Esophagus muscularis mucosa (tissue), 4 donors: Measurements from ENCODE around the gene ACTL10.

Experiments used
- CTCF ChIP-seq, 3 experiments: fragments of 200-600 bp in 2 of 3; fragments of 450-650 bp in 1 of 3; sonication (generic) in 2 of 3; IDR thresholded peaks; one replicate each; pipeline ENCODE4 v1.5.1; 2017 to 2019; ENCODE audit warnings: antibody characterized with exemption in 3 of 3, mild to moderate bottlenecking in 2 of 3, moderate library complexity in 1 of 3
- EP300 ChIP-seq: sonication (generic); formaldehyde crosslinking; IDR thresholded peaks from one replicate; pipeline ENCODE4 v1.6.1; 2017; ENCODE audit warnings: antibody characterized with exemption
- POLR2A ChIP-seq: fragments of 450-650 bp; IDR thresholded peaks from one replicate; pipeline ENCODE4 v1.6.1; 2017; ENCODE audit warnings: antibody characterized with exemption, moderate library complexity, mild to moderate bottlenecking, low read depth
- POLR2AphosphoS5 ChIP-seq, 2 donors: sonication (generic); formaldehyde crosslinking; IDR thresholded peaks; one replicate each; pipeline ENCODE4 v1.6.1; 2017; ENCODE audit warnings: antibody characterized with exemption in 2 of 2

GRCh38 chr20:33669224-33669623 lies 2.5 kb downstream of the ACTL10 start:
- TF ChIP-seq EP300: no peak
- no peak for TF ChIP-seq POLR2AphosphoS5 (IDR thresholded peaks at IDR 0.05)
- TF ChIP-seq CTCF (IDR thresholded peaks at IDR 0.05): no peak
- TF ChIP-seq POLR2A: no peak
